CD4-positive, alpha-beta T cell treated with Interleukin-10 for 1 hour (primary cell): ENCODE results near the gene DHX57.
"Not testable (repeated sequence)": the region's sequence is repeated elsewhere in the genome, so short reads cannot be mapped to it uniquely, and the experiment has no call there.

Experiments
- DNase-seq: peaks from one replicate; pipeline ENCODE4 v3.0.0-alpha.2; 2020

DHX57 gene

GRCh38 chr2:38866773-38867443, 8.8 kb downstream of the DHX57 start:
- DNase-seq, result no peak

- DNase-seq, result peak; percentile 6
Observed at GRCh38 chr2:38863061-38863695, 12.6 kb downstream of the DHX57 start.

GRCh38 chr2:38862476-38862875, 13.3 kb downstream of the DHX57 start:
- no peak for DNase-seq

- DNase-seq, result no peak
Observed at GRCh38 chr2:38856165-38856564, 19.6 kb downstream of the DHX57 start.

- DNase-seq, result no peak
Observed at GRCh38 chr2:38850045-38850444, 25.7 kb downstream of the DHX57 start.

GRCh38 chr2:38836791-38837190, 38.9 kb downstream of the DHX57 start:
- DNase-seq, result no peak

GRCh38 chr2:38835990-38836389, 39.7 kb downstream of the DHX57 start:
- DNase-seq, result peak; percentile 5

- peak; percentile 35 for DNase-seq
Observed at GRCh38 chr2:38835015-38835601, 40.6 kb downstream of the DHX57 start.

- DNase-seq, result no peak
Observed at GRCh38 chr2:38830526-38831159, 45.1 kb downstream of the DHX57 start.

- no peak for DNase-seq
Observed at GRCh38 chr2:38829971-38830370, 45.8 kb downstream of the DHX57 start.

GRCh38 chr2:38828460-38828859, 47.3 kb downstream of the DHX57 start:
- no peak for DNase-seq

GRCh38 chr2:38827539-38828145, 48.1 kb downstream of the DHX57 start:
- not testable (repeated sequence) for DNase-seq

GRCh38 chr2:38825956-38826355, 49.8 kb downstream of the DHX57 start:
- no peak for DNase-seq

- no peak for DNase-seq
Observed at GRCh38 chr2:38824906-38825305, 50.8 kb downstream of the DHX57 start.

GRCh38 chr2:38823386-38823785, 52.3 kb downstream of the DHX57 start:
- DNase-seq, result no peak

- no peak for DNase-seq
Observed at GRCh38 chr2:38818565-38818964, 57.2 kb downstream of the DHX57 start.

- DNase-seq, result no peak
Observed at GRCh38 chr2:38815936-38816335, 59.8 kb downstream of the DHX57 start.

GRCh38 chr2:38810488-38810887, 65.2 kb downstream of the DHX57 start:
- no peak for DNase-seq

GRCh38 chr2:38808677-38809076, 67.1 kb downstream of the DHX57 start:
- no peak for DNase-seq

- DNase-seq, result no peak
Observed at GRCh38 chr2:38806733-38807059, 69.0 kb downstream of the DHX57 start.

- no peak for DNase-seq
Observed at GRCh38 chr2:38806015-38806732, 69.6 kb downstream of the DHX57 start.

GRCh38 chr2:38797953-38798352, 77.8 kb downstream of the DHX57 start:
- no peak for DNase-seq

GRCh38 chr2:38797250-38797676, 78.5 kb downstream of the DHX57 start:
- no peak for DNase-seq
